ENCODE data around the gene RAP2A.

The RAP2A gene

GRCh38 chr13:97388373-97388772 is 45.6 kb upstream of the RAP2A start:
- no peak overlapping the region for H3K4me3 ChIP-seq (ENCODE audit: low read length)
- TF ChIP-seq CTCF (conservative IDR thresholded peaks at IDR 0.05; ENCODE audit: low read depth, low read length): no peak
- DNase-seq (ENCODE audit: low read depth): no peak

DNA sequence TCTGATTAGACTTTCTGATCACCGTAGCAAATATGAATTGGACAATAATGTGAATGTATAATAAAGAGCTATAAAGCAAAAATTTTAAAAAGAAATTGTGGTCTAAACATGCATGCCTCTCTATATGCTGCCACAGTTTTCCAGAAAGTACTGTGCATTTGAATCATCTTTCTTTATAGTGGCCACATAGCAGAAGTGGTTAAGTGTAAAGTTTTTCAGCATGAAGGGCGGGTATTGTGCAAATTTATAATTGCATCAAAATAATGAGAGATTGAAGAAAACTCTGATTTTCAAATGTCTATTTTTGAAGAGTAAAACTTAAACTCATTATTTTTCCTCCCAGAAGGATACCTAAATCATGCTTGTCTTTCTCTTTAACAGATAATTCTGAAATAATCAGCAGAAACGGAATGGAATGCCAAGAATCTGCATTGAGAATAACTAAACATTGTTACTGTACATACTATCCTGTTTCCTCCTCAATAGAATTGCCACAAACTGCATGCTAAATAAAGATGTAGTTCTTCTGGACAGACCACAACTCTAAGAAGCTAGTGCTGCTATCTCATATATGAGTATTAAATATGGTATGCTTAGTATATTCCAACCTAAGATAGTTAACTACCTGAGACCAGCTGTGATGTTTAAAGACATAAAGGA is 42.9 kb upstream of the RAP2A start:
- no peak overlapping the region for H3K4me3 ChIP-seq (ENCODE audit: low read length)
- DNase-seq (ENCODE audit: low read depth): no peak
- TF ChIP-seq CTCF (conservative IDR thresholded peaks at IDR 0.05; ENCODE audit: low read depth, low read length): no peak

- DNase-seq (ENCODE audit: low read depth): no peak
- no peak for TF ChIP-seq CTCF (conservative IDR thresholded peaks at IDR 0.05; ENCODE audit: low read depth, low read length)
- H3K4me3 ChIP-seq (ENCODE audit: low read length): no peak overlapping the region
Observed at GRCh38 chr13:97392020-97392419, 41.9 kb upstream of the RAP2A start.

- TF ChIP-seq CTCF (conservative IDR thresholded peaks at IDR 0.05; ENCODE audit: low read depth, low read length): no peak
- DNase-seq (ENCODE audit: low read depth): no peak
- no peak overlapping the region for H3K4me3 ChIP-seq (ENCODE audit: low read length)
Observed at GRCh38 chr13:97394542-97394941, 39.4 kb upstream of the RAP2A start.

- no peak for DNase-seq (ENCODE audit: low read depth)
- no peak for TF ChIP-seq CTCF (conservative IDR thresholded peaks at IDR 0.05; ENCODE audit: low read depth, low read length)
- no peak overlapping the region for H3K4me3 ChIP-seq (ENCODE audit: low read length)
Observed at GRCh38 chr13:97395447-97396136, 38.4 kb upstream of the RAP2A start.

DNA sequence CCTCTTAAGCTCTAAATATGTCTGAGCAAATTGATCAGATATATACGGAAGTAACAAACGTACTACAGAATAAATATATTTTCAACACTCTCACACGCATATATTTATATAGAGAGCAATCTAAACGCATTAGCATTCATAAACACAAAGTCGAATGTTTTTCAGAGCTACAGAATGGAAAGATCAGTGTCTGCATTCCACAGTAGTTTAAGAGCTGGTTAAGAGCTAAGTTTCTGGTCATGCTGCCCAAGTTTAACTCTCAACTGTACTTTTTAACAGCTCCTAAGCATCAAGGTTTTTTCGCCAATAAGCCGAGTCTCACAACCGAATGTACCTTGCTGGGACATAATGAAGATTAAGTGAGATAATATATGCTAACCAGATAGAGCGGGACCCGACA is 36.7 kb upstream of the RAP2A start:
- no peak for DNase-seq (ENCODE audit: low read depth)
- TF ChIP-seq CTCF (conservative IDR thresholded peaks at IDR 0.05; ENCODE audit: low read depth, low read length): no peak
- no peak overlapping the region for H3K4me3 ChIP-seq (ENCODE audit: low read length)

DNA sequence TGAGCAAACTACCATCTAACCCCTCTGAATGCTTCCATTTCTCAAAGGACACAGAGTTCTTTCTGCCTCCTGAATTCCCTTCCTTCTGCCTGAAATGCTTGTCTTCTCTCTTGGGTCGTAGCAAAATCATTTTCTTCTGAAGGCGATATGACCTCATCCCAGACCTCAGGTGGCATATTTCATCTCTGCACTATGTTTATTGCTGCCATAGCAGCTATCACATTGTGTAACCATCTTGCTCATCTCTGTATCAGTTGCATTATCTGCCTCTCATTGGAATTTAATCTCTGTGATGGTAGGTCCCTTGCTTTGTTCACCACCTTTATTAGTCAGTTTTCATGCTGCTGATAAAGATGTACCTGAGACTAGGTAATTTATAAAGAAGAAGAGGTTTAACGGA is 32.5 kb upstream of the RAP2A start:
- DNase-seq (ENCODE audit: low read depth): no peak
- H3K4me3 ChIP-seq (ENCODE audit: low read length): no peak overlapping the region
- TF ChIP-seq CTCF (conservative IDR thresholded peaks at IDR 0.05; ENCODE audit: low read depth, low read length): no peak
